BJ (cell line): Measurements from ENCODE around the gene ATP1A1. TPM values are rescaled to one million over a fixed set of nuclear protein-coding genes. Genes with fewer than 3 reads are reported as not detected.

Experiments
- CTCF ChIA-PET: fragments of 350-600 bp; formaldehyde crosslinking; extraction: SDS; loops from one replicate; lab custom pipeline; 2021; ENCODE audit warnings: antibody characterized with exemption, inconsistent platforms; lab: Yijun Ruan, JAX
- POLR2A ChIA-PET: fragments of 300-600 bp; sonication (Branson Sonifier 250); formaldehyde crosslinking; extraction: SDS; loops from one replicate; lab custom pipeline; 2021; ENCODE audit warnings: antibody characterized with exemption; lab: Charles Lee
- DNase-seq: peaks from one replicate; pipeline ENCODE4 v3.0.0-alpha.2; 2011; ENCODE audit warnings: low read depth
- H3K27me3 ChIP-seq: 2 replicates; pipeline ENCODE4 v1.6.0; 2011; ENCODE audit warnings: low read length; ENCODE audit not compliant: control insufficient read depth, insufficient read depth
- H3K36me3 ChIP-seq: 2 replicates; pipeline ENCODE4 v1.5.1; 2011; ENCODE audit warnings: low read length; ENCODE audit not compliant: control insufficient read depth, insufficient read depth
- H3K4me3 ChIP-seq: 2 replicates; pipeline ENCODE4 v1.5.1; 2011; ENCODE audit warnings: low read depth, mild to moderate bottlenecking, control low read depth, low read length
- CTCF ChIP-seq: IDR thresholded peaks from 2 replicates; pipeline ENCODE4 v1.5.1; 2011; ENCODE audit warnings: low read depth, mild to moderate bottlenecking, control low read depth, inconsistent platforms, low read length, moderate library complexity; ENCODE audit not compliant: insufficient read depth
- polyA plus RNA-seq: library from polyadenylated mRNA; depleted of rRNA; stranded (reverse); fragments of >200 nt; gene quantifications from 2 replicates; pipeline ENCODE4 v1.2.3, GENCODE V29; 2011; rRNA removed
- small RNA-seq: library from RNA; depleted of rRNA; stranded (forward); fragments of <200 nt; gene quantifications from one replicate; pipeline ENCODE3, GENCODE V24; 2012; ENCODE audit warnings: low replicate concordance, low read depth; ENCODE audit not compliant: insufficient read length

Gene ATP1A1
- polyA plus RNA-seq, 1 experiment, result 392 TPM

DNA sequence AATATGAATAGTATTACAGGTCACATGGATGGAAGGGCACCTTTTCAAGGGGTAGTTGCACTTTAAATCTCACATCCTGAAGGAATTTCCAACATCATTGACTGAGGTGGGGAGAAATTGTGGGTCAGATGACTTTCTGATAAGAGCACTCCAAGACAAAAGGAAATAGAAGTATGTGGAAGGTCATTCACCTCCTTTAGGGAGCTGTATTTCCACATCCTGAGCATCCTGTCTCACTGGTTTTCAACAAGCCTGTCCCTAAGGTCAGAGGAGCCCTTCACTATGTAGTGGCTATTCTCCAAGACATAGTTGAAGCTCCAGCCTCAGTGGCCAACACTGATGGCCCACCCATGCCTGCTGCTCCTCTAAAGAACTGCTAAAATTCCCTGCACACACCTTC is 76.5 kb downstream of the ATP1A1 start:
- TF ChIP-seq CTCF, result no peak
- Histone ChIP-seq H3K4me3 (no peak overlapping the region), H3K36me3 (no peaks in the 10 kb centered on the region), H3K27me3 (peaks cover 4% of the 10 kb centered on the region)
- POLR2A ChIA-PET, result no interaction called here
- CTCF ChIA-PET, result interaction anchor here (1.1 to 1.6 kb wide), 2 partner anchors 12 to 36 kb away, joined by 4 to 5 read pairs; no protein-coding TSS in a partner anchor
- no peak for DNase-seq

- ChIA-PET POLR2A (no interaction called here), CTCF (no interaction called here)
- no peak for TF ChIP-seq CTCF
- H3K36me3 ChIP-seq, result no peaks in the 10 kb centered on the region
- no peak for DNase-seq
- peaks cover 4% of the 10 kb centered on the region for H3K27me3 ChIP-seq
- H3K4me3 ChIP-seq, result no peak overlapping the region
These were observed 78.7 kb downstream of the ATP1A1 start for GRCh38 chr1:116451702-116452101.

DNA sequence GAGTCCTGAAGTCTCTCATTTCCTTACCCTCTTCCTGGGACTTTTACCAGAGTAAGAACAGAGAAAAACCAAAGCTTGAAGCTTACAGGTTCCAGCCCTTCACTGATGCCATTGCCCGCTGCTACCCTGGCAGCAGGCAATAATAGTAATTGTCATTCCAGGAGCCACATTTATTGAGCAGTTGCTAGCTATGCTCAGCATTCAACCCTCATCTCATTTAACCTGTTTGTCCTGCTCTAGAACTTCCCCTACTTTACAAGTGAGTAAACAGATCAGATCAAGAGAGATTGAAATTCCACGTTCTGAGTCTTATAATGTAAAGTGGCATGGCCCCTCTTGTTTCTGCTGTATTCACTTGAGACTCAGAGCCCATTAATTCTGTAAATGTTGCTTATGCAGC is 80.4 kb downstream of the ATP1A1 start:
- ChIA-PET POLR2A (no interaction called here), CTCF (interaction anchor here (1.0 kb wide), 1 partner anchor 32 kb away, joined by 3 read pairs; no protein-coding TSS in a partner anchor)
- no peaks in the 10 kb centered on the region for H3K36me3 ChIP-seq
- DNase-seq, result no peak
- no peak for TF ChIP-seq CTCF
- peaks cover 5% of the 10 kb centered on the region for H3K27me3 ChIP-seq
- no peak overlapping the region for H3K4me3 ChIP-seq

GRCh38 chr1:116453906-116454305 is 80.9 kb downstream of the ATP1A1 start:
- no peak for DNase-seq
- Histone ChIP-seq H3K4me3 (no peak overlapping the region), H3K36me3 (no peaks in the 10 kb centered on the region), H3K27me3 (peaks cover 5% of the 10 kb centered on the region)
- no peak for TF ChIP-seq CTCF
- CTCF ChIA-PET, result interaction anchor here (1.0 kb wide), 1 partner anchor 31 kb away, joined by 3 read pairs; no protein-coding TSS in a partner anchor
- POLR2A ChIA-PET, result no interaction called here

Small RNA genes lying within 50 kb of the gene (small RNA-seq; reads per million reads assigned to genes)
- not detected for gene RF00019
- gene RNU6-817P, result not detected

Other genes with a start within 250 kb of the ATP1A1 start
- gene CD58, start 197.8 kb downstream of the ATP1A1 start, polyA plus RNA-seq, result 11.7 and 18.9 TPM in 2 replicates